Measurements from ENCODE around the gene TMPRSS3.

DNA sequence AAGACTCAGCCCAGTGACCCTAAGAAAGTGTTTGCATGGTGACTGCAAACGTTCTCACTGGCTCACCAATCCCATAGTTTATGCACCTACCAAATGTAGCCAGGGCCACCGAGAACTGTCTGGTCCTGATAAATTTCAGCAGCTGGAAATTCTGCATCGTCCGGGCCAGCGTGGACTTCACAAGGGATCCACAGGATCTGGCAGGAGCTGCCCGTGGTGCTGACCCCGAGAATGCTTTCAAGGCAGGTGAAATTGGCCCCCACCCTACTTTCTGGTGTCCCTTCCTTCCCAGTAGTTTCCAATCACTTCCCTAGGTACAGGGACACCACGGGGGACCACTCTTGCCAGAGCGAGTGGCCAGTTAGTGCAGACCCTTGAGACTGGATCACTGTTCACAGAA lies 34.0 kb upstream of the TMPRSS3 start:
- TF ChIP-seq, protein P1, sequence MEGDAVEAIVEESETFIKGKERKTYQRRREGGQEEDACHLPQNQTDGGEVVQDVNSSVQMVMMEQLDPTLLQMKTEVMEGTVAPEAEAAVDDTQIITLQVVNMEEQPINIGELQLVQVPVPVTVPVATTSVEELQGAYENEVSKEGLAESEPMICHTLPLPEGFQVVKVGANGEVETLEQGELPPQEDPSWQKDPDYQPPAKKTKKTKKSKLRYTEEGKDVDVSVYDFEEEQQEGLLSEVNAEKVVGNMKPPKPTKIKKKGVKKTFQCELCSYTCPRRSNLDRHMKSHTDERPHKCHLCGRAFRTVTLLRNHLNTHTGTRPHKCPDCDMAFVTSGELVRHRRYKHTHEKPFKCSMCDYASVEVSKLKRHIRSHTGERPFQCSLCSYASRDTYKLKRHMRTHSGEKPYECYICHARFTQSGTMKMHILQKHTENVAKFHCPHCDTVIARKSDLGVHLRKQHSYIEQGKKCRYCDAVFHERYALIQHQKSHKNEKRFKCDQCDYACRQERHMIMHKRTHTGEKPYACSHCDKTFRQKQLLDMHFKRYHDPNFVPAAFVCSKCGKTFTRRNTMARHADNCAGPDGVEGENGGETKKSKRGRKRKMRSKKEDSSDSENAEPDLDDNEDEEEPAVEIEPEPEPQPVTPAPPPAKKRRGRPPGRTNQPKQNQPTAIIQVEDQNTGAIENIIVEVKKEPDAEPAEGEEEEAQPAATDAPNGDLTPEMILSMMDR (conservative IDR thresholded peaks at IDR 0.05): no peak
- no peak for TF ChIP-seq ZFX (IDR thresholded peaks at IDR 0.05)
